Measurements from ENCODE around the gene MAJIN. TPM values are rescaled to one million over a fixed set of nuclear protein-coding genes. Genes with fewer than 3 reads are reported as not detected.
A peak's percentile ranks its signal among the peaks of the same experiment; 100 is the strongest.

The MAJIN gene
- total RNA-seq, 1 experiment from 2014 or later: not detected

GRCh38 chr11:64900263-64900678 is 71.6 kb downstream of the MAJIN start:
- ChIA-PET POLR2A (interaction anchor here (0.7 to 1.6 kb wide), 3 partner anchors 21 to 221 kb away, joined by 3 read pairs; partner anchors contain the start of genes EHD1 and FAU), CTCF (interaction anchor here (0.7 to 1.2 kb wide), 3 partner anchors 11 to 55 kb away, joined by 3 to 8 read pairs (median 3); no protein-coding TSS in a partner anchor)
- no peaks in the 10 kb centered on the region for H3K9me3 Mint-ChIP-seq (ENCODE audit: unreplicated experiment)
- H3K4me1 Mint-ChIP-seq (ENCODE audit: insufficient read depth, unreplicated experiment): peaks cover 6% of the 10 kb centered on the region
- peaks cover 38% of the 10 kb centered on the region for H3K36me3 Mint-ChIP-seq (ENCODE audit: insufficient read depth, unreplicated experiment)
- no TSS peak for BruUV-seq (replicated peaks)
- H3K27ac Mint-ChIP-seq (ENCODE audit: low read depth, unreplicated experiment): no peak overlapping the region
- no peak overlapping the region for H3K4me3 Mint-ChIP-seq (ENCODE audit: unreplicated experiment)
- intact Hi-C loops (cut with micrococcal nuclease): no loop called here
- H3K27me3 Mint-ChIP-seq (ENCODE audit: insufficient read depth, unreplicated experiment): no peaks in the 10 kb centered on the region
- peak; percentile 67 for DNase-seq (ENCODE audit: unreplicated experiment)
- no peak for TF ChIP-seq CTCF (IDR thresholded peaks at IDR 0.05; ENCODE audit: unreplicated experiment)

- no peaks in the 10 kb centered on the region for H3K9me3 Mint-ChIP-seq (ENCODE audit: unreplicated experiment)
- POLR2A ChIA-PET: interaction anchor here (0.6 to 1.6 kb wide), 2 partner anchors 19 to 110 kb away, joined by 3 to 6 read pairs; partner anchors contain the start of gene ATG2A
- H3K27ac Mint-ChIP-seq (ENCODE audit: low read depth, unreplicated experiment): no peak overlapping the region
- peaks cover 6% of the 10 kb centered on the region for H3K4me1 Mint-ChIP-seq (ENCODE audit: insufficient read depth, unreplicated experiment)
- TF ChIP-seq CTCF (IDR thresholded peaks at IDR 0.05; ENCODE audit: unreplicated experiment): no peak
- peaks cover 29% of the 10 kb centered on the region for H3K36me3 Mint-ChIP-seq (ENCODE audit: insufficient read depth, unreplicated experiment)
- no peak for DNase-seq (ENCODE audit: unreplicated experiment)
- BruUV-seq (replicated peaks): no TSS peak
- H3K4me3 Mint-ChIP-seq (ENCODE audit: unreplicated experiment): no peak overlapping the region
- CTCF ChIA-PET: interaction anchor here (0.6 to 7.1 kb wide), 2 partner anchors 50 to 57 kb away, joined by 3 to 93 read pairs; no protein-coding TSS in a partner anchor
- no peaks in the 10 kb centered on the region for H3K27me3 Mint-ChIP-seq (ENCODE audit: insufficient read depth, unreplicated experiment)
- intact Hi-C loops (cut with micrococcal nuclease): no loop called here
Observed at GRCh38 chr11:64898541-64898940, 73.4 kb downstream of the MAJIN start.

GRCh38 chr11:64898076-64898445 is 73.8 kb downstream of the MAJIN start:
- BruUV-seq (replicated peaks): no TSS peak
- no peak for TF ChIP-seq CTCF (IDR thresholded peaks at IDR 0.05; ENCODE audit: unreplicated experiment)
- Mint-ChIP-seq H3K4me1 (ENCODE audit: insufficient read depth, unreplicated experiment) (peaks cover 6% of the 10 kb centered on the region), H3K36me3 (ENCODE audit: insufficient read depth, unreplicated experiment) (peaks cover 29% of the 10 kb centered on the region), H3K4me3 (ENCODE audit: unreplicated experiment) (no peak overlapping the region), H3K27ac (ENCODE audit: low read depth, unreplicated experiment) (no peak overlapping the region), H3K9me3 (ENCODE audit: unreplicated experiment) (no peaks in the 10 kb centered on the region), H3K27me3 (ENCODE audit: insufficient read depth, unreplicated experiment) (no peaks in the 10 kb centered on the region)
- intact Hi-C loops (cut with micrococcal nuclease): no loop called here
- ChIA-PET POLR2A (interaction anchor here (0.6 to 1.6 kb wide), 2 partner anchors 19 to 111 kb away, joined by 3 to 6 read pairs; partner anchors contain the start of gene ATG2A), CTCF (interaction anchor here (0.6 to 7.1 kb wide), 3 partner anchors 50 to 58 kb away, joined by 3 to 93 read pairs (median 3); no protein-coding TSS in a partner anchor)
- no peak for DNase-seq (ENCODE audit: unreplicated experiment)

GRCh38 chr11:64897381-64898075 is 74.4 kb downstream of the MAJIN start:
- no peaks in the 10 kb centered on the region for H3K9me3 Mint-ChIP-seq (ENCODE audit: unreplicated experiment)
- no TSS peak for BruUV-seq (replicated peaks)
- H3K36me3 Mint-ChIP-seq (ENCODE audit: insufficient read depth, unreplicated experiment): peaks cover 29% of the 10 kb centered on the region
- TF ChIP-seq CTCF (IDR thresholded peaks at IDR 0.05; ENCODE audit: unreplicated experiment): no peak
- H3K4me1 Mint-ChIP-seq (ENCODE audit: insufficient read depth, unreplicated experiment): peaks cover 6% of the 10 kb centered on the region
- no peak overlapping the region for H3K4me3 Mint-ChIP-seq (ENCODE audit: unreplicated experiment)
- H3K27ac Mint-ChIP-seq (ENCODE audit: low read depth, unreplicated experiment): no peak overlapping the region
- DNase-seq (ENCODE audit: unreplicated experiment): no peak
- no peaks in the 10 kb centered on the region for H3K27me3 Mint-ChIP-seq (ENCODE audit: insufficient read depth, unreplicated experiment)
- ChIA-PET POLR2A (interaction anchor here (0.6 to 1.6 kb wide), 2 partner anchors 20 to 111 kb away, joined by 3 to 6 read pairs; partner anchors contain the start of gene ATG2A), CTCF (interaction anchor here (0.6 to 7.1 kb wide), 2 partner anchors 49 to 58 kb away, joined by 3 to 93 read pairs; no protein-coding TSS in a partner anchor)
- intact Hi-C loops (cut with micrococcal nuclease): no loop called here

All from MCF 10A (cell line).